Measurements from ENCODE around the gene RAD51B. TPM values are rescaled to one million over a fixed set of nuclear protein-coding genes. Genes with fewer than 3 reads are reported as not detected.

RAD51B gene
- total RNA-seq, 1 experiment from 2014 or later = 16.7 TPM

DNA sequence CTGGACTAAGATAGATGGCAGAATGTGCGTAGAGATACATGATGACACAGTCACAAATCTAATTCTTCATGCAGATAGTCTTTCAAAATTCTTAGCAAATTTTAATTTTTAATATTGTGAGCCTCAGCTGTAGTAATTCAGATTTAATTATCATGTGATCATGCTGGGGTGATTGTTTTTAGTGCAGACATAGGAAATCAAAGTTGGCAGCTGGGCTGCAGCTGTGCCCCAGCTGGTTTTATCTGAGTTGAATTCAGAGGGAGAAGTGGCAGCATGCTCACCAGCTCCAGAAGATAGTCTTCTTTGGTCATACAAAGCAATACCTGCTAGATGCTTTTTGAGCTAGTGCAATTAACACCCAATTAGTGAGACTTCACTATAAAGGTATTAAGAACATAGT is 292.9 kb downstream of the RAD51B start:
- Histone ChIP-seq H3K23ac (ENCODE audit: insufficient read length, low read depth, low read length) (no peak overlapping the region), H2BK20ac (ENCODE audit: low read depth, low read length, poor library complexity, severe bottlenecking) (no peak overlapping the region), H3K27ac (ENCODE audit: insufficient read length, low read depth, low read length) (no peak overlapping the region), H3K4me1 (ENCODE audit: insufficient read depth, low read length) (no peaks in the 10 kb centered on the region), H4K8ac (replicated peaks; ENCODE audit: insufficient read length, low read depth, low read length) (no peak overlapping the region), H3T11ph (ENCODE audit: low read length) (no peak overlapping the region), H4K5ac (ENCODE audit: insufficient read length, low read depth, low read length) (no peak overlapping the region), H2BK5ac (ENCODE audit: insufficient read length, low read length) (no peak overlapping the region), H4K20me1 (ENCODE audit: control insufficient read depth, insufficient read depth, insufficient read length) (no peaks in the 10 kb centered on the region), H2BK12ac (ENCODE audit: insufficient read length, low read depth, low read length) (no peak overlapping the region), H3K23me2 (ENCODE audit: insufficient read length, low read depth, low read length, poor library complexity, severe bottlenecking) (no peaks in the 10 kb centered on the region), H3K56ac (ENCODE audit: insufficient read length, low read depth, low read length) (no peak overlapping the region), H3K4me2 (ENCODE audit: insufficient read depth, insufficient read length, low read length) (no peak overlapping the region), H3K4ac (ENCODE audit: low read depth, low read length) (no peak overlapping the region), H3K27me3 (ENCODE audit: insufficient read depth, low read length) (no peaks in the 10 kb centered on the region; the same call in 1 of the 2 replicates), H3K18ac (ENCODE audit: insufficient read length, low read depth, low read length) (no peak overlapping the region), H2BK15ac (ENCODE audit: low read depth, low read length) (no peak overlapping the region), H3K9me3 (ENCODE audit: control insufficient read depth, low read depth, low read length) (no peaks in the 10 kb centered on the region), H3K79me1 (ENCODE audit: insufficient read depth, low read depth, low read length, poor library complexity, severe bottlenecking) (no peaks in the 10 kb centered on the region), H2AK5ac (ENCODE audit: insufficient read length, low read length) (no peak overlapping the region), H4K91ac (ENCODE audit: insufficient read length, low read depth, low read length) (no peak overlapping the region), H2BK120ac (ENCODE audit: low read depth, low read length, poor library complexity, severe bottlenecking) (no peak overlapping the region), H3K9ac (ENCODE audit: extremely low read depth, insufficient read length, low read length) (no peak overlapping the region), H3K79me2 (ENCODE audit: insufficient read depth, low read length) (no peaks in the 10 kb centered on the region), H3K14ac (ENCODE audit: insufficient read depth, low read length) (no peak overlapping the region), H2AFZ (ENCODE audit: low read length) (no peak overlapping the region)
- Mint-ChIP-seq H3K27me3 (ENCODE audit: low read depth) (no peaks in the 10 kb centered on the region), H3K9me3 (no peaks in the 10 kb centered on the region), H3K4me3 (no peak overlapping the region), H3K36me3 (ENCODE audit: insufficient read depth in 1 of 3, low read depth in 3 of 3) (no peaks in the 10 kb centered on the region), H3K4me1 (peaks cover 3 to 21% of the 10 kb centered on the region in 2 experiments; a peak in 3 of 4 replicates), H3K27ac (0 out of 7 replicates have a peak overlapping the region, but pooled peaks of 1 of the 3 experiments have one; percentile 55)
- TF ChIP-seq, protein P1, sequence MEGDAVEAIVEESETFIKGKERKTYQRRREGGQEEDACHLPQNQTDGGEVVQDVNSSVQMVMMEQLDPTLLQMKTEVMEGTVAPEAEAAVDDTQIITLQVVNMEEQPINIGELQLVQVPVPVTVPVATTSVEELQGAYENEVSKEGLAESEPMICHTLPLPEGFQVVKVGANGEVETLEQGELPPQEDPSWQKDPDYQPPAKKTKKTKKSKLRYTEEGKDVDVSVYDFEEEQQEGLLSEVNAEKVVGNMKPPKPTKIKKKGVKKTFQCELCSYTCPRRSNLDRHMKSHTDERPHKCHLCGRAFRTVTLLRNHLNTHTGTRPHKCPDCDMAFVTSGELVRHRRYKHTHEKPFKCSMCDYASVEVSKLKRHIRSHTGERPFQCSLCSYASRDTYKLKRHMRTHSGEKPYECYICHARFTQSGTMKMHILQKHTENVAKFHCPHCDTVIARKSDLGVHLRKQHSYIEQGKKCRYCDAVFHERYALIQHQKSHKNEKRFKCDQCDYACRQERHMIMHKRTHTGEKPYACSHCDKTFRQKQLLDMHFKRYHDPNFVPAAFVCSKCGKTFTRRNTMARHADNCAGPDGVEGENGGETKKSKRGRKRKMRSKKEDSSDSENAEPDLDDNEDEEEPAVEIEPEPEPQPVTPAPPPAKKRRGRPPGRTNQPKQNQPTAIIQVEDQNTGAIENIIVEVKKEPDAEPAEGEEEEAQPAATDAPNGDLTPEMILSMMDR (conservative IDR thresholded peaks at IDR 0.05) = no peak
- no CpG with 5 or more reads among the region's 1 CpG for WGBS (ENCODE audit: extremely low coverage, insufficient read length, low lambda C conversion rate)
- no peak for DNase-seq
